Measurements from ENCODE around the gene SPTBN4. TPM values are rescaled to one million over a fixed set of nuclear protein-coding genes. Genes with fewer than 3 reads are reported as not detected.

The SPTBN4 gene
- total and polyA plus RNA-seq, 2 of the 4 experiments (the other 2 are of a cell fraction), result 0.72 to 0.91 TPM

- TF ChIP-seq BHLHE40 (IDR thresholded peaks at IDR 0.05; ENCODE audit: low read depth, low read length) (no peak), MXI1 (IDR thresholded peaks at IDR 0.05; ENCODE audit: borderline replicate concordance, low read depth, low read length) (no peak), RCOR1 (IDR thresholded peaks at IDR 0.05; ENCODE audit: insufficient replicate concordance, low read length) (no peak), CHD1 (IDR thresholded peaks at IDR 0.05; ENCODE audit: low read depth, low read length) (no peak), NFE2L2 (IDR thresholded peaks at IDR 0.05; ENCODE audit: low read depth, low read length) (no peak), MAZ (IDR thresholded peaks at IDR 0.05; ENCODE audit: borderline replicate concordance, low read depth, low read length) (no peak), POLR2A (IDR thresholded peaks at IDR 0.05; ENCODE audit: low read depth, low read length) (no peak)
Observed at GRCh38 chr19:40571005-40571318, 104.2 kb downstream of the SPTBN4 start (continued).

- ChIA-PET CTCF (no interaction called here), POLR2A (ENCODE audit: unreplicated experiment) (no interaction called here)
- 87% methylated on average over 3 of the region's 10 CpGs; no CpG with 5 or more reads in 1 of the 2 experiments for WGBS, 2 experiments (ENCODE audit: extremely low coverage in 2 of 2, insufficient read length in 1 of 2)
- Histone ChIP-seq H3K4me2 (ENCODE audit: low read depth, low read length) (no peak overlapping the region), H3K4me1 (ENCODE audit: control insufficient read depth, insufficient read depth, low read length) (peaks cover 10% of the 10 kb centered on the region), H4K8ac (ENCODE audit: low read depth in 2 of 2, low read length in 2 of 2) (no peak overlapping the region), H4K5ac (ENCODE audit: low read depth, low read length) (no peak overlapping the region), H3K23ac (ENCODE audit: low read depth, low read length) (no peak overlapping the region), H3K36me3 (ENCODE audit: control insufficient read depth, insufficient read depth, low read length) (no peaks in the 10 kb centered on the region), H2AFZ (replicated peaks; ENCODE audit: low read length, poor library complexity) (no peak overlapping the region), H2BK20ac (ENCODE audit: low read depth, low read length) (no peak overlapping the region), H4K20me1 (ENCODE audit: insufficient read depth, low read length) (no peaks in the 10 kb centered on the region), H4K91ac (ENCODE audit: insufficient read depth, low read depth, low read length) (no peak overlapping the region), H2AK9ac (replicated peaks; ENCODE audit: low read depth, low read length, poor library complexity) (peak overlapping the region; percentile 13), H3K9me1 (ENCODE audit: insufficient read depth, low read length) (no peaks in the 10 kb centered on the region), H3K14ac (replicated peaks; ENCODE audit: low read depth, low read length) (no peak overlapping the region), H2BK5ac (ENCODE audit: low read depth, low read length, poor library complexity, severe bottlenecking) (no peak overlapping the region), H3K27ac (ENCODE audit: insufficient read depth, low read length) (no peak overlapping the region), H3K79me1 (ENCODE audit: low read depth in 1 of 2, low read length in 2 of 2) (peaks cover 0 to 5% of the 10 kb centered on the region in 2 experiments; a peak in 2 of 4 replicates), H3K56ac (ENCODE audit: extremely low read depth, insufficient read depth, low read length) (no peak overlapping the region), H3K9ac (ENCODE audit: low read depth, low read length) (no peak overlapping the region), H2BK120ac (ENCODE audit: low read depth, low read length) (no peak overlapping the region), H3K27me3 (ENCODE audit: control insufficient read depth, insufficient read depth, low read length) (peaks cover 15% of the 10 kb centered on the region), H3K4ac (ENCODE audit: low read depth, low read length) (no peak overlapping the region), H2AK5ac (ENCODE audit: low read depth, low read length) (no peak overlapping the region), H3K4me3 (ENCODE audit: insufficient read depth, low read depth, low read length) (no peak overlapping the region), H2BK15ac (ENCODE audit: low read depth, low read length) (no peak overlapping the region), H3K9me3 (ENCODE audit: control insufficient read depth, insufficient read depth, low read length) (no peaks in the 10 kb centered on the region), H3K18ac (ENCODE audit: low read depth, low read length) (no peak overlapping the region)
- in situ Hi-C loops (cut with MboI; ENCODE audit: low sequenced_read_pairs) (no loop called here), dilution Hi-C loops (cut with HindIII; ENCODE audit: low sequenced_read_pairs, unreplicated experiment) (no loop called here), intact Hi-C loops (cut with micrococcal nuclease) (no loop called here)
- BruUV-seq (replicated peaks), result no TSS peak
- no peak for TF ChIP-seq BHLHE40 (IDR thresholded peaks at IDR 0.05; ENCODE audit: low read depth, low read length)
- no peak for TF ChIP-seq MAFK (IDR thresholded peaks at IDR 0.05; ENCODE audit: low read depth, low read length)
- DNase-seq (no peak), ATAC-seq (ENCODE audit: low read depth) (no peak)
Observed at GRCh38 chr19:40571831-40572495, 105.2 kb downstream of the SPTBN4 start.
